Dermis blood vessel endothelial cell (primary cell): ENCODE measurements around the gene LMO2. TPM values are rescaled to one million over a fixed set of nuclear protein-coding genes. Genes with fewer than 3 reads are reported as not detected.

Source experiments
- DNase-seq: peaks from one replicate; pipeline ENCODE4 v3.0.0; 2010
- total RNA-seq: library from RNA; depleted of rRNA; stranded (reverse); fragments of >200 nt; gene quantifications from 2 replicates; pipeline ENCODE4 v1.2.3, GENCODE V29; 2014

LMO2 gene
- total RNA-seq, 1 donor from 2014 or later, result 149 TPM

DNA sequence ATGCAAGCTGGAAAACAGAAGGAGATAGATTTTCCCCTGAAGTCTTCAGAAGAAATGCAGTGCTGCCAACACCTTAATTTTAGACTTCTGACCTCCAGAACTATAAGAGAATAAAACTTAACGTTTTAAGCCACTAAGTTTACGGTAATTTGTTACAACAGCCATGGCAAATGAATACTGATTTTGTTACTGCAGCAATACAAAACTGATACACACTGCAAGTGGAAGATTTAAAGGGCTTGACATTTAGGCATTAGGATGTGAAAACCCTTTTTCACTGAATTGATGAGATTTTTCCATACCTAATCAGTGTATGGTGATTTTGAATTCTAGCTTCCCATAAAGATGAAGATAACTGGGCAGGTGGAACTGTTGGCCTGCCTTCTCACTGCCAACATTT is 22.1 kb upstream of the LMO2 start:
- DNase-seq, result no peak

DNA sequence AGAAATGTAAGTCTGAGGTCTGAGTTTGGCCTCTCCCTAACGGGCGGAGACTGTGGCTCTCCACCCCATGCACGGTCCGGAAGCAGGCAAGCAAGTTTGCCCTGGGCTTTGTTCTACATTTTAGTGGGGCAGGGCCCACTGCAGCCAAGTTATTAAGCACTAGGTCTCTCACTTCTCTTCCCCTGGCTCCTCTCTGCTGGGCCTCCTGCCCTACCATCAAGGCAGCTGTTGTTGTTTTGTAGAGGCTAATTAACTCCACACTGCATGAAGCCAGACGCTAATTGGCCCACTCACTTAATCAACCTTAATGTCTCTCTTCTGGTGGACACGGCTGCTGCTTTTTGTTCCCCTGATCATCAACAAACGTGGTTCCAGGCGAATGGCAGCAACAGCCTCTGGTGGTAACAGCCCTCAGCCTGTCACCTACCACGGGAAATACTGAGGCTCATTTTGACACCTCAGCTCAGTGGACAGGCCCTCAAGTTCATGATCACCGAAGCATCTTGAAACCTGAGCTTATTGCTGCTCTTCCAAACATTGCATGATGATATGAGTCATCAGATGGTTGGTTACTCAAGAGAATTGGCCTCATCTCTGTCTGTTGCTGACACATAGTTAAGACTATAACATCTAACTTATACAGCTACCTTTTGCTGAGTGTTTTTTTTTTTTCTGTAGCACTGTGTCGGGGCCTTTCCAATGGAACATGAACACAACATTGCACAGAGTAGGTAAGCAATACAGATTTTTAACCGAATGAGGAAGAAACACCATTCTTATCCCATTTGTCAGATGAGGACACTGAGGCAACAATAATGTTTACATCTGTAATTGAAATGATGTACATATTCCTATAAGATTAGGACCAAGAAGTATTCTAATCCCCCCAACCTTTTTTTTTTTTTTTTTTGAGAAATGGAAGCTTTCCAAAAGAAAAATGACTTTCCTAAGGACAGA is 20.8 kb upstream of the LMO2 start:
- DNase-seq, result no peak

DNA sequence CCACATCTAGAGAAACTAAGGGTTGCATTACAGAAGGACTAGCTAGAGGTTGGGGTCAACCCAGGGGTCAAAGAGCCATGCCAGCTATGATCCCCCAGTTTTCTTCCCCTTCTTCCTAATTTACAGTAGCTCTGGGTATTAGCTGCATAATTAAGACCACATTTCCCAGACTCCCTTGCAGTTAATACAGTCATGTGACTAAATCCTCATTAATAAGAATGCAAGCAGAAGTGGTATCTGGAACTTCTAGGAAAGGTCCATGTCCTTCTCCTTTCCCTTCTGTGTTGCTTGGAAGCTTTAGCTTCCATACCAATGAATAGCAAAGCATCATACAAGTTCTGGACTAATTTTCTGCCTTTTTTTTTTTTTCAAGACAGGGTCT is 19.1 kb upstream of the LMO2 start:
- no peak for DNase-seq

DNA sequence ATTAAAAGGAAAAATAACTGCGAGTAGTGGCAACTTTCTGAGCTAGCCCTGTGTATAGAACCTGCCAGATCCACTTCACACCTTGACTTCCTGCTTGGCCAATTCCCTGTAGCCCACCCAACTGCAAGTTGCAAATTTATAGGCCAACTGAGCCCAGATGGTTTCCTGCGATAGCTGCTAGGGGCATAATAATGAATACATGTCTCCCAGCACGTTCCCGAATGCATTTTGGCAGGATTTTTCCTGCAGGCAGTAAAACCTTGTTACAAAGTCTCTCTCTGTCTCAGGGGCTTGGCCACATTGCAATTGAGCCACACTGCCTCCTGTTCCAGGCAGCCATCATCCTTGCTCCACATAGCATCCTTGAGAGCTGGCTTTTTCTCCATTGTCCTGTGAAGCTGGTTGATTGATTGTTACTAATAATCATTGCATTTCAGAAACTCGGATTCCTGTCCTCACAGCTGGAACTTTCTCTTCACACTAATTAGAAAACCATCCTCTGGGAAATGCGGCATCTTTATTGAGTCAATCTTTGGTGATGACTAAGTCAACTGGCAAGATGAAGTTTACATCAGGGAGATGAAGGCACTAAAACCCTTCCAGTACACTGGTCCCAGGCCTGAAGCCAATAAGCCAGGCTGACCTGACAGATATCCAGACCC is 18.6 kb upstream of the LMO2 start:
- DNase-seq, result peak; percentile 38

DNA sequence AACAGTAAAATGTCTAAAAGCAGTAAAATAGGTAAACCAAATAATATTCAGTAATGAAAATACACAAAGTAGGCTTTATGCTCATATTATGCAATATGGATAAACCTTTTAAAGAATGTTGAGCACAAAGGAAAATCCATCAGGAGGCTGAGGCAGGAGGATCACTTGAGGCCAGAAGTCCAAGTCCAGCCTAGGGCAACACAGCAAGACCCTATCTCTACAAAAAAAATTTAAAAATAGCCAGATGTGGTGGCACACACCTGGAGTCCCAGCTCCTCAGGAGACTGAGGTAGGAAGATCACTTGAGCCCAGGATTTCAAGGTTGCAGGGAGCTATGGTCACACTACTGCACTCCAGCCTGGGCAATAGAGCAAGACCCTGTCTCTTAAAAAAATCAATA is 17.7 kb upstream of the LMO2 start:
- no peak for DNase-seq

DNA sequence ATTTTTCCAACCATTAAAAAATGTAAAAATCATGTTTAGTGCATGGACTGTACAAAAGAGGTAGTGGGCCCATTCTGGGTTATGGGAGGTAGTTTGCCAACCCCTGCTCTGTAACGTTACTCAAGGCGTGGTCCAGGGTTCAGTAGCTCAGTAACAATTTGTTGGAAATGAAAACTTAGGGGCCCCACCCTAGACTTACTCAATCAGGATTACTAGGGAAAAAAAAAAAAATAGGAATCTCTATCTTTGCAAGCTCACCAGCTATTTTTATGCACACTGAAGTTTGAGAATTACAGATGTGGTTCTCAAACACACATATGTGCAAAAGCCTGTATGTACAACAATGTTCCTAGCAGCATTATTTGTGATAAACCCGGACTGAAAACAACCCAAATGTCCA is 17.3 kb upstream of the LMO2 start:
- no peak for DNase-seq

DNA sequence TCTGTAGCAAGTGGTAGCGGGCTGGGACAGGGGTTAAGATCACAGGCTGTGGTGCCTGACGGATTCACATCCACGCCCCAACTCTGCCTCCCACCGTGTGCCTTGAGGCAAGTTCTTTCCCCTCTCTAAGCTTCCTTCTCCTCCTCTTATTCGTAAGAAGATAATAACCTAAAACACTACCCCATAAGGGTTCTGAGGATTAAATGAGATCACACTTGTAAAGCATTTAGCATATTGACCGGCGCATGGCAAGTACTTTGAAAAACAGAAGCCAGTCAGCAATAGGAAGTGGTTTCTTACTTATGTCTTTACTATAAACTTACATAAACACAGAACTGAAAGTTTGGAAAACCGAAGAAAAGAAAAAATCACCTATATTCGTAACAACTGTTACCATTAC is 15.5 kb upstream of the LMO2 start:
- DNase-seq, result no peak

DNA sequence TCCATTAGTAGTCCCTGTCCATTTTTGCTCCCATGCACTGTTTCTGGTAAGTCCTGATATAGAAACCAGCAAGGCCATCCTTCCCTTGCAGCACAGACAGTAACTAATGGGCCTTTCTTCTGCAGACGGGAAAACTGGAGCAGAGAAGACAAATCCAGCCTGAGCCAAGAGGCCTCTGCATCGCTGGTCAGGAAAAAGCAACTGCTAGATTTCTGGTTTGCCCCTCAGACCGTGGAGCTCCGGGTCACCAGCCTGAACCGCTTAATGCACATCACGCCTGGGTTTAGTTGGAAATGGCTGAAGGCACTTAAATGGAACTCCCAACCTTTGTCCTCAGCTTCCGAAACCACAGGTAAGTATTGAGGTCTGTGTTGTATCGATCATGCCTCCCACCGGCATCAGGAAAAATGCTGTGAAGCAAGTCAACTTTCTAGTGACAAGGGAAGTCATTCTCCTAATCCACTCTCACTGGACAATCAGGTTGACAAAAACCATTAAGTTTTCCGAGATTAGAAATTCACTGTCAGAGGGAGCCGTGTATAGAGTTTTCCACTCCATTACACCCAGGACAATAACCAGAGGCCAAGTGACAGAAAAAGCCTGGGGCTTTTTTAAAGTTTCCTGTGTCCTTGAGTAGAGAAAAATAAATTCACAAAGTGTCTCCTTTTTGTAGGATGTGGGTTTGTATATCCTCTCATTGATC is 14.8 kb upstream of the LMO2 start:
- DNase-seq, result no peak

DNA sequence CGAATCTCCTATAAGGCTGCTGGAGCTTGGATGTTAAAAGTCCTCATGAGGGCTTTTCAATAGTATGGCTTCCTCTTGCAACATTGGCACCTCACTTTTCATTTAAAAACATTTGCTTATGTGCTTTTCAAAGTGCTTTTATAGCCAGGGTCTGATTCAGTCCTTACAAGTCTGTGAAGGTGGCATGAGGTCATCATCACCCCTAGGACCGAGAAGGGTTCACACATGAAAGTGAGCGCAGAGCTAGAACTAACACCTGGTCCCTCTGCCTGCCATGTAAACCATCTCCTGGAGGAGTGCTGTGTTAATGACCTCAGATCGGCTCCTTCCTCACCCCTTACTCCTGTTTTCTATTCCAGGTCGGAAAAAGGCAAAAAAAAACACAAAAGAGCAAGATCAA is 12.2 kb upstream of the LMO2 start:
- DNase-seq, result no peak

DNA sequence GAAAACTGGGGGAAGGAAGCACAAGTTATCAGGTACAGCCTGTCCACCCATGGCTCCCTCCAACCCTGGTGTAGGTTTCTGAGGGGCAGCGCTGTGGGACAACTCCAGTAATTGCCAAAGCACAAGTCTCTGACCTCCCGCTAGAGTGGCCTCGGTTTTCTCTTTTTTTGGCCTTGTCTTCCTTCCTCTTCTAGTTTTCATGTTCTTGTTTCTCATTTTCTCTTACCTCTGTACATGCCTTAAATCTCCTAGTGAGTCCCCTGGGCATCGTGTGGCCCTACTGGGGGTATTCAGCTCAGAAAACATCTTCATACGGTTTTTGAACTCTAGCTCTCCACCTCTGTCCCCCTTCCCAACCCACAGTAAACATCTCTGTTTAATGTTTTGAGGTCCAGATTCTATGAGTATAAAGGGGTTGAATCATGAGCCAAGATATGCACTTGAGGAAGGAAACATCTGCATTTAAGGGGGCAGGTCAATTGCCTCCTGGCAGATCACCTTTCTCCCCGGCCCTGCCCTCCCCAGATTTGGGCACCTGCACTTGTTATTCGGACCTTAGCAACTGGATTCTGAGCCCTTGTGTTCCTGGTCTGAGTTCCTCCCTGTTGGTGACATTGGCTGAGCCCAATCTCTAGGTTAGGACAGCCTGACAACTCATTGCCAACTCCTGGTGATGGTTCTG is 8.4 kb upstream of the LMO2 start:
- DNase-seq, result peak; percentile 54

DNA sequence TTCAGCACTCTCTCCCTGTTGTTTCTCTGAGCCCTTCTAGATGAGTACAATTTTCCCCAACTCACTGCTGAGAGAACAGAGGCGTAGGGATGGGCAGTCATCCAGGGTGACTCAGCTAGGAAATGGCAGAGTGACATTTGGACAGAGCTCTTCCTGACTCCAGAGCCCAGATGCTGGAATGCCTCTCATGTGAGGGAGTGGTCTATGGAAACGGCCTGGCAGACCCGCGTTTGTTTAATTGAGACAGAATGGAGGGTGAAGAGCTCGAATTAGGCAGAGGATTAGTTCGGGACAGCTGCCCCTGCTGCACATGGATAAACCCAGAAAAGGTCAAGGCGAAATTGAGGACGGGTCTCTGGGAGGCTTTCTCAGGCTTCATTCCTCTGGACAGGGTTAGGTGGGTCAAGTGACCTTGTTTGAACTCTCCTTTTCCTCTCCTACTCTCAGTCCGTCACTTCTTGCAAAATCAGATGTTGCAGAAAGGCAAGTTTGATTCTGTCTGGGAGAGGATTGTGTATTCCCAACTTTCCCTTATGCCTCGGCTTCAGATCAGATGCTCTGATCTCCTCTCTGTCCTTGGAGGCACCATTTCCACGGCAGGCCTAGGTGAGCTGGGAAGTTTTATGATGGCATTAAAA is 7.6 kb upstream of the LMO2 start:
- DNase-seq, result peak; percentile 95

DNA sequence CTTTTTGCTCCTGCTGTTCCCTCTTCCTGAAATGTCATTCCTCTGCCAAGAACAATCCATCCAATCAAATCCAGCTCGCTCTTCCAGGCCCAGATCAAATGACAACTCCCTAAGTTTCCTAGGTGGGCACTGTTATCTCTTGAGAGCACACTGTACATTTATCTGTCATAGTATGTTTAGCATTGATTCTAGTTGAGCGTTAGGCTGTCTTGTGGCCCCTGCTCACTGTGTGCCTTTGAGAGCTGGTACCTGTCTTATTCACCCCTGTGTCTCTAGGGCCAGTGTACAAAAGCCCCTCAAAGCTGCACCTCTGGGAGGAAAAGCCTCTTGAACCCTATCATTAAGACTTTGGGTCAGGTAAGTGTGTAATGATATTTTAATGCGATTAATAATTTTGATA is 7.1 kb upstream of the LMO2 start:
- peak; percentile 7 for DNase-seq

DNA sequence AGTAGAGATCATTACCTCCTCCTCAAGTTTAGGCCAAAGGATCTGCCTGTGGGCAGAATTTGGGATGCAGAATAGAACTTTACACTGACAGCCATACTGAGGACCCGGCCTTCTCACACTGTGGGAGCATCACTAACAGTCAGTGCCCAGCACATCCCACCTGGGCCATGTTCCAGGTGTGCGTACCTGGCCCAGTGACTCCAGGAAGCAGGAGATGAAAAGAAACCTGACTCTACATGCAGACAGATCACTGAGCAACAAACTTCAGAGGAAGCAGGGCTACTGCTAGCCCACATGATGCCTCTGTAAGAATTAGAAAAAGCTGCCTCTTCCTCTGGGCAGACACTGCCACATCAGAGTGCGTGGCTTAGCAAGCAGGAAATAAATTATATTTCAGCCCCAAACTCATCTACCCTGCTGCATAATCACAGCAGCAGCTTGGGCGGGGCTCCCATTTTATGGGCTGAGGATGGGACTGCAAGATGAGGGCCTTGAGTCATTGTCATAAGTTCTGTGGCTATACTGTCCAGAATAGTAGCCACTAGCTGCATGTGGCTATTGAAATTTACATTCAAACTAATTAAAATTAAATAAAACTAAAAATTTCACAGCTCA is 6.0 kb upstream of the LMO2 start:
- DNase-seq, result no peak

DNA sequence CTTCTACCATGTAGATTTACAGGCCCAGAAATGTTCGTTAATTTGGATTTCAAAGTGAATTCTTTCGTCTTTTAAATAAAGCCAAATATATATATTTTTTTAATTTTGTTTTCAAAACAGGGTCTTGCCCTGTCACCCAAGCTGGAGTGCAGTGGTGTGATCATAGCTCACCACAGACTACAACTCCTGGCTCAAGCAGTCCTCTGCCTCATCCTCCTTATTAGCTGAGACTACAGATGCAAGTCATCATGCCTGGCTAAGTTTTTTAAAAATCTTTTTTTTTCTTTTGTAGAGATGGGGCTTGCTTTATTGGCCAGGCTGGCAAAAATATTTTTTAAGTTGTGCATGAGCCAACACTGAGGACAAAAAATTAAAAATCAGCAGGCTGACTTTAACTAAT is 5.0 kb upstream of the LMO2 start:
- DNase-seq, result no peak

DNA sequence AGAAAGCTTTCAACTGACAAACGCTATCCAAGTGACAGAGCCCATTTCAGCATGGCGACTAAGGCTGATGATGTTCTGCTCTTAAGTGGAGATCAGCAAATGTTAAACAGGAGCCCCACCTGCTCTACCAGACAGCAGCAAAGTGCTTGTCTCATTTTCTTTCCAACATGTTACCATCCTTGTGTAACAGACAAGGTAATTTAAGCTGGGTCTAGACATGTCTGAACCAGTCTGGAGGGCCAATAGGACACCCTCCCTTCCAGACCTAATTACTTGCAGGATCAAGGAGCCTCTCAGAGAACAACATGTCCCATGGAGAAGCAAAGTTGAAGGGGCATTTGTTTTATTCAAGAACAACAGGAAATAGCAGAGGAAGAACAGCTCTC is 3.9 kb upstream of the LMO2 start:
- peak; percentile 6 for DNase-seq

DNA sequence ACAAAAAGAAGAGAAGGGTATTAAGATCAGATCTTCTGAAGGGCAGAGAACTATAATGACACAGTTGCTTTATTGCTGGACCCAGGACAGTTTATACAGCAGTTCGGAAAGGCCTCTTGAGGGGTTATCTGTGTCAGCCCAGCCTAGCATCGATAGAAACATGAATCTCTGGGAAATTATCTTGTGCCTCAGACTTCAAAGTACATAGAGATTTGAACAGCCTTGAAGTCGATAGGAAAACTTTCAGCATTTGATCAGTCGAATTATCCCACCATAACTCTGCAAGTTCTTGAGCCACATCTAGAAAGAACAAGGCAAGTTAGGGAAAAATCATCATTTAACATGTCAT is 2.5 kb upstream of the LMO2 start:
- DNase-seq, result no peak

DNA sequence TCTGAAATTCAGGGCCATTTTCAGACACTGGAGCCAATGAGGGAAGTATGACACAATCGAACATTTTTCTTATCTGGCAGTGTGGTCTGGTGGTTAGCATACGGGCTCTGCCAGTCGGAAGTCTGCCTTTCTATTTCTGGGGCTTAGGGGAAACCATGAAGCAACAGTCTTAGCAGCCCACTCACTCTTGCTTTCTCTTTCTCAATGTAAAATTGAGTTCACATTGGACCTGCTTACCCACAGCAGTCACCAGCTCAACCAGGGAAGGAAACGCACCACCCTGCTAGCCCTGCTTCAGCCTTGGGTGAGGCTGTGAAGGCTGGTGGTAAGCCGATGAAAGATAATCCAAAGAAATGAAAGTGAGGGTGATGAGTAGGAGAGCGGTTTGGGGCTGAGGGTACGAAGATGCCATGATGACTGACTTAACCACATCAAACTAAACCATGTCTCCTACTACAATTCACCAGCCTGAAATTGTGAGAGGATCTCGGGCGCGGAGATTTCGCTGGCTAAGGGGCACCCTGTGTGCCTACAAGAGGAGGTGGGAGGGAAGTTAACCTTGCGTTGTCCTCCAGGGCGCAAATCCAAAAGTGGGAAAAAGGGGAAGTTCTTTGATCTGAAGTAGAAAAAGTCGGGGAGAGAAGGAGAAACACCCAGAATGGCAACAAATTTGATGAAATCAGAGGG is 2.0 kb upstream of the LMO2 start:
- no peak for DNase-seq

DNA sequence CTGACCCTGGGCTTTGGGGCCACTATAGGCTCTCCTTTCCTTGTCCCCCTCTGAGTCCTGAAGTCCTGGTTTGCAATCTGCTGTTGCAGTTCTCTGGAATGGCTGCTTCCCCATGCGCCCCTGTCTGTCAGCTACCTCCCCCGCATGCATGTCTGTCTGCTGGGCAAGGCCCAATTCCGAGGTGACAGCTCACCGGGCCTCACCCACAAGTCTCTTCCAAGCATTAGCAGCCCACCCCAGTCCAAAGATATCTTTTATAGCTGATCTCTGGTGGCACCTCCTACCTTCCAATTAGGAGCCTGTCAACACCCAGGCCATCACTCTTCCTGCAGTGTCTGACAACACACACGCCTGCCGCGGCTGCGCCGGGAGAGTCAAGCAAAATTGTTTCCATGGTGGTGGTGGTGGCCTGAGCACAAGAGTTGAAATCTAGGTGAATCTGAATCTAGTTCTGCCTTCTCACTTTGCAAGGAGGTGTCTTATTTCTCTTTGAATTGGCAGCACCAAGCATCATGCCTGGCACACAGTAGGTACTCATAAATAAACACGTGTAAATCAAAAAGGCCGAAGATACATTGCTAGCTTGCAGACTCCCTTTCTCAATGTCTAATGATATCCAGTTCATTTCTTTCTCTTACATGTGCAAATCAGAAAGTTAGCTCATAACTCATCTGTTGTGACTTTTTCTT is 1.2 kb upstream of the LMO2 start:
- DNase-seq, result no peak

DNA sequence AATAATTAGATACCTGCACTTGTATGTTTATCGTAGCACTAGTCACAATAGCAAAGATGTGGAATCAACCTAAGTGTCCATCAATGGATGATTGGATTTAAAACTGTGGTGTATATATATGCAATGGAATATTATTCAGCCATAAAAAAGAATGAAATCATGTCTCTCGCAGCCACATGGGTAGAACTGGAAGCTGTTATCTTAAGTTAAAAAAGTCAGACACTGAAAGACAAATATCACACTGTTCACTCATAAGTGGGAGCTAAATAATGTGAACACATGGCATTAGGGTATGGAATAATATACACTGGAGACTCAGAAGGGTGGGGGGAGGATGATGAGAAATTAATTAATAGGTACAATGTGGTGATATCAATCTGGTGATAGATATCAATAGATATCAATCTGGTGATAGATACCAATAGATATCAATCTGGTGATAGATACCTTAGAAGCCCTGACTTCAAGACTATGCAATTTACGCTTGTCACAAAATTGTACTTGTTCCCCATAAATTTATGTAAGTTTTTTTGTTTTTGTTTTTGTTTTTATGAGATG is 2.0 kb downstream of the LMO2 start:
- DNase-seq, result no peak

DNA sequence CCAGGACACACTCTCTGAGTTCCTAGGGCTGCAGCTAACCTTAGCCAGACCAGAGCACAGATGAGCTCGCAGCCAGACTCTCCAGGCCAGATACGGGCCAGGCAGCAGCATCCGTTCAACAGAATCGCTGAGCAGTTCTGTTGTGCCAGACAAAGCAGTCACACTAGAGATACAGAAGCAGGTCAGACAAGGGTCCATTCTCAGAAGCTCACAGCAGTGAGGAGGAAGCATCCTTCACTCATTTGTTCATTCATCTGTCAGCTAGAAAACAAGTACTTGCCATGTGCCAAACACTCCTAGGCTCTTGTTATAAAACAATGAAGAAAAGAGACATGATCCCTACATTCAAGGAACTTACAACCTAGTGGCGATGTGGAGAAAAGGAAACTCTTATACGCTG is 2.6 kb downstream of the LMO2 start:
- no peak for DNase-seq

DNA sequence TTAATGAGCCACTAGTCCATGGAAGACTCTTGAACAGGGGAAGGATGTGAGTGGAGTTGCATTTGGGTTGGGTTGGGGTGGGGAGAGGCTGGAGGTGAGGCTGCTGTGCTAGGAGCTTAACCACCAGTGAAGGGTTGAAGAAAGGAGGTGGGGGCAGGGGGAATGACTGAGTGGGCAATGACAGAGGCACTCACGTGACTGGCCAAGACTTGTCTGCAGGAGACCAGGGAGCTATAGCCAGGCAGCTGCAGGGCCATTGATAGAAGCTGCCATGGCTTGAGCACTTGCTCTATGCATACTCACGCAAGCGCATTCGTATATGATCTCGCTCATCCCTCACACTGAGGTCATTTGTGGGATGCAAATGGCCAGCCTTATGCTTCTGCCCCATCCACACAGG is 4.0 kb downstream of the LMO2 start:
- no peak for DNase-seq
